Heart left ventricle (tissue), 16 donors: ENCODE results near the gene BRPF1. TPM values are rescaled to one million over a fixed set of nuclear protein-coding genes. Genes with fewer than 3 reads are reported as not detected.

Experiments used
- ATAC-seq, 4 donors: fragments of 200-7000 bp; cut with Tn5 transposase; one replicate each; pipeline ENCODE4 v1.9.1; 2020 to 2022; ENCODE audit warnings: moderate library complexity in 4 of 4, mild to moderate bottlenecking in 3 of 4, moderate number of reproducible peaks in 1 of 4
- DNase-seq, 5 donors: peaks; one replicate each; pipeline ENCODE4 v3.0.0-alpha.2; 2020
- H3K27ac ChIP-seq, 12 donors: fragments of 200-600 bp; sonication (generic) in 4 of 12; one replicate each; pipeline versions ENCODE4 v1.5.0 to v1.8.0; 2016 to 2022; ENCODE audit warnings: mild to moderate bottlenecking in 2 of 12
- H3K27me3 ChIP-seq, 9 donors: fragments of 200-600 bp; sonication (generic) in 2 of 9; one replicate each; pipeline versions ENCODE4 v1.5.1 to v1.8.0; 2016 to 2022; ENCODE audit warnings: mild to moderate bottlenecking in 3 of 9
- H3K36me3 ChIP-seq, 9 donors: fragments of 200-600 bp; sonication (generic) in 2 of 9; one replicate each; pipeline versions ENCODE4 v1.5.0 to v1.8.0; 2018 to 2022; ENCODE audit warnings: mild to moderate bottlenecking in 2 of 9
- H3K4me1 ChIP-seq, 12 donors: fragments of 200-600 bp; sonication (generic) in 4 of 12; one replicate each; pipeline versions ENCODE4 v1.5.0 to v1.8.0; 2016 to 2022; ENCODE audit warnings: mild to moderate bottlenecking in 3 of 12
- H3K4me3 ChIP-seq, 12 donors: fragments of 200-600 bp; sonication (generic) in 4 of 12; one replicate each; pipeline versions ENCODE4 v1.5.0 to v1.8.0; 2017 to 2022; ENCODE audit warnings: mild to moderate bottlenecking in 9 of 12, moderate library complexity in 4 of 12
- H3K9me3 ChIP-seq, 12 donors: fragments of 200-600 bp; sonication (generic) in 4 of 12; one replicate each; pipeline versions ENCODE4 v1.5.0 to v1.8.0; 2016 to 2022; ENCODE audit warnings: mild to moderate bottlenecking in 1 of 12
- POLR2A ChIP-seq, 2 donors: fragments of 450-650 bp; IDR thresholded peaks; one replicate each; pipeline ENCODE4 v1.6.1; 2017; ENCODE audit warnings: antibody characterized with exemption in 2 of 2, mild to moderate bottlenecking in 2 of 2, moderate library complexity in 2 of 2
- WGBS, 4 donors: extraction: QIAGEN DNeasy Blood & Tissue Kit in 2 of 4; methylation state at CpG; one replicate each; pipeline versions ENCODE4 v1.1.5 to v1.1.7; 2013 to 2018; 5-methylcytosine and 5-hydroxymethylcytosine counted together
- intact Hi-C, 10 donors: fragments of 100-400 bp; cut with DNase I; formaldehyde crosslinking; loops; one replicate each; pipeline versions ENCODE4 v1.11.1 to v1.14.2; 2022
- polyA plus RNA-seq, 2 donors: library from polyadenylated mRNA; stranded (reverse); fragments of 200-250 nt; gene quantifications; one replicate each; pipeline ENCODE4 v1.2.3, GENCODE V29; 2013
- total RNA-seq, 9 donors: library from RNA; depleted of rRNA in 2 of 9; stranded (reverse); fragments of >200 nt in 2 of 9; fragmentation: NEBNext Ultra II Directional in 3 of 9; extraction: Animal tissue kit (Norgen Biotek cat#: 25700) in 3 of 9; gene quantifications; one replicate each; pipeline versions ENCODE4 v1.1.0 to v1.2.4, GENCODE V29; 2016 to 2023
- TF ChIP-seq, protein P1 (sequence below), 12 donors: fragments of 200-600 bp; sonication (generic) in 4 of 12; IDR thresholded peaks; one replicate each; pipeline versions ENCODE4 v1.5.0 to v1.8.0; 2018 to 2022; ENCODE audit warnings: antibody characterized with exemption in 12 of 12, mild to moderate bottlenecking in 5 of 12
- donor health status: ischemic (EF 13 %, LVEDD 7.1; RV severe dilation, severe dysfunction).
- donor health status: healthy with polysubstance abuse.
- donor health status: DM: no; HTN: yes; CAD: no.
- donor health status: DM: no; HTN: no; CAD: no.
- donor health status: ischemic (EF 25% LVEDD 6.9; RV normal size, moderate dysfunction).
- donor health status: ischemic (EF 25% LVEDD 5.7; RV mildly dilated, moderate dysfunction).
- donor health status: healthy.
- donor health status: DM: yes; HTN: yes; CAD: no.
- donor health status: ischemic (EF 35%, LVEDD 5.7; RV mildly dilated, moderate dysfunction).
- donor health status: nonischemic (EF 11% LVEDD 7.7; RV severe dilation, severe dysfunction).
- donor health status: DM: yes; HTN: yes; CAD: no.
- donor health status: PGD.
- donor health status: ischemic (EF 29% LVEDD 5.4; RV normal size, mild dysfunction).
- donor health status: nonischemic (EF 23%, LVEDD 6.1; RV moderate dilation, normal function).

The BRPF1 gene
- total and polyA plus RNA-seq, 11 donors: 5.5 to 17.8 (median 10.6) TPM

DNA sequence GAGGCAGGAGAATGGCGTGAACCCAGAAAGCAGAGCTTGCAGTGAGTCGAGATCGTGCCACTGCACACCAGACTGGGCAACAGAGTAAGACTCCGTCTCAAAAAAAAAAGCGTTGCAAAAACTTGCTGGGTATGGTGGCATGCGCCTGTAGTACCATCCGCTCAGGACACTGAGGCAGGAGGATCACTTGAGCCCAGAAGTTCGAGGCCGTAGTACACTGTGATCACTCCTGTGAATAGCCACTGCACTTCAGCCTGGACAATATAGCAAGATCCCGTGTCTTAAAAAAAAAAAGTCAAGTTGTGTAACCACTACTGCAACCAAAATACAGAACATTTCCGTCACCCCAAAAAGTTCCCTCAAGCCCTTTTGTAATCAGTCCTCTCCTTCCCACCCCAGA, 62.9 kb downstream of the BRPF1 start:
- intact Hi-C loops: loop anchor here in 6 of 10 donors (5.0 to 10.0 kb wide), 5 partner anchors 42 to 223 kb away; partner anchors contain the start of genes BRPF1 (in 3 of the 6), IL17RC (in 1 of the 6) and RPUSD3 (in 1 of the 6)
- no peak for DNase-seq
- 95 to 97% (median 97%) methylated on average over 11 of the region's 11 CpGs for WGBS, 4 donors
- Histone ChIP-seq H3K27ac (peak overlapping the region in 1 of 12 donors; percentile 94), H3K4me1 (peaks cover 0 to 58% (median 24%) of the 10 kb centered on the region in 12 donors), H3K36me3 (peaks cover 5 to 61% (median 50%) of the 10 kb centered on the region in 9 donors), H3K9me3 (no peaks in the 10 kb centered on the region), H3K27me3 (no peaks in the 10 kb centered on the region), H3K4me3 (peak overlapping the region in 6 of 12 donors; percentile 74 to 99 (median 92))
- no peak for TF ChIP-seq POLR2A (IDR thresholded peaks at IDR 0.05)
- TF ChIP-seq, protein P1, sequence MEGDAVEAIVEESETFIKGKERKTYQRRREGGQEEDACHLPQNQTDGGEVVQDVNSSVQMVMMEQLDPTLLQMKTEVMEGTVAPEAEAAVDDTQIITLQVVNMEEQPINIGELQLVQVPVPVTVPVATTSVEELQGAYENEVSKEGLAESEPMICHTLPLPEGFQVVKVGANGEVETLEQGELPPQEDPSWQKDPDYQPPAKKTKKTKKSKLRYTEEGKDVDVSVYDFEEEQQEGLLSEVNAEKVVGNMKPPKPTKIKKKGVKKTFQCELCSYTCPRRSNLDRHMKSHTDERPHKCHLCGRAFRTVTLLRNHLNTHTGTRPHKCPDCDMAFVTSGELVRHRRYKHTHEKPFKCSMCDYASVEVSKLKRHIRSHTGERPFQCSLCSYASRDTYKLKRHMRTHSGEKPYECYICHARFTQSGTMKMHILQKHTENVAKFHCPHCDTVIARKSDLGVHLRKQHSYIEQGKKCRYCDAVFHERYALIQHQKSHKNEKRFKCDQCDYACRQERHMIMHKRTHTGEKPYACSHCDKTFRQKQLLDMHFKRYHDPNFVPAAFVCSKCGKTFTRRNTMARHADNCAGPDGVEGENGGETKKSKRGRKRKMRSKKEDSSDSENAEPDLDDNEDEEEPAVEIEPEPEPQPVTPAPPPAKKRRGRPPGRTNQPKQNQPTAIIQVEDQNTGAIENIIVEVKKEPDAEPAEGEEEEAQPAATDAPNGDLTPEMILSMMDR (IDR thresholded peaks at IDR 0.05): no peak
- ATAC-seq: no peak

DNA sequence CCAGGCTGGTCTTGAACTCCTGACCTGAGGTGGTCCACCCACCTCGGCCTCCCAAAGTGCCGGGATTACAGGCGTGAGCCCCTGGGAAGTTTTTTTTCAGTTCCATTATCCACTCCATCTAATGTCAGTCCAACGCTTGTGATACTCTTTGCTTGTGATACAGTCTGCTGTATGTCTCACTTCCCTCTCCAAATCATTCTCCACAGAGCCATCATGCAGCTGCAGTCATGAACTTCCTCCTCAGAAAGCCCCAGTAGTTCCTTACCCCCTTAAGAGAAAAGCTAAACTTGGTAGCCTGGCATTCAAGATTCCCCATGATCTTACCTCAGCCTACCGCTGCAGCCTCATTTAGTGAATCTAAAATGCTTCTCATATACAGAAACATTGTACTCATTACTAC, 63.7 kb downstream of the BRPF1 start:
- no peak for TF ChIP-seq POLR2A (IDR thresholded peaks at IDR 0.05)
- TF ChIP-seq, protein P1 (IDR thresholded peaks at IDR 0.05): no peak
- no peak for DNase-seq
- H3K27ac ChIP-seq: peak overlapping the region in 1 of 12 donors; percentile 94
- no peak for ATAC-seq
- H3K9me3 ChIP-seq: no peaks in the 10 kb centered on the region
- H3K27me3 ChIP-seq: no peaks in the 10 kb centered on the region
- peaks cover 0 to 58% (median 24%) of the 10 kb centered on the region in 12 donors for H3K4me1 ChIP-seq
- peaks cover 5 to 62% (median 51%) of the 10 kb centered on the region in 9 donors for H3K36me3 ChIP-seq
- 83 to 90% (median 88%) methylated on average over 5 of the region's 5 CpGs for WGBS, 4 donors
- H3K4me3 ChIP-seq: no peak overlapping the region
- intact Hi-C loops: loop anchor here in 2 of 10 donors (10.0 kb wide), 2 partner anchors 50 to 120 kb away; partner anchors contain the start of genes IL17RC (in 1 of the 2) and RPUSD3 (in 1 of the 2)

DNA sequence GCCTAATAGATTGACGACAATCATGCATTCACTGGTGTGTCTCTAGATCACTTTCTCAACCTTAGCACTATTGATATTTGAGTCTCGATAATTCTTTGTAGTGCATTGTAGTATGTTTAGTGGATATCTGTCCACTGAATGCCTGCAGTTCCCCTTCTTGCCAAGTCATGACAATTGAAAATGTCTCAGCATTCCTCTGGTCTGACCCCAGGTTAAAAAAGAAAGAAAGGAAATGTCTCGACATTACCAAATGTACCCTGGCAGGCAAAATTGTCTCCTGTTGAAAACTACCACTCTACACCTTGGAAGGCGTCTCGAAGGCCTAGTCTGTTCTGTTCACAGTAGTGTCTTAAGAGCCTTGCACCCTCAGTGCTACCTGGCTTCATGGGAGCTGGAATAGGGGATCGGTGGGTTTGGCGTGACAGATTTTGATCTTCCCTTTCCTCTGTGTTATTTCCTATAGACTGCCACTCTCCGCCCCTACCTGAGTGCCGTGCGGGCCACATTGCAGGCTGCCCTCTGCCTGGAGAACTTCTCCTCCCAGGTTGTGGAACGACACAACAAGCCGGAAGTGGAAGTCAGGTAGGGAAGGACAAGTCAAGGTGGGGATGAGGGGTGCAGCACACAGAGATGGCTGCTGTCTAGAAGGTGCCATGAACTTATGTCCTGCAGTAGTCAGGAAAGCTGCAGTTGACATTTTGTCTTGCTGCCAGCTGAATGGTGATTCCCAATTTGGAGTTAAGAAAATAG, 65.8 kb downstream of the BRPF1 start:
- Histone ChIP-seq H3K27me3 (no peaks in the 10 kb centered on the region), H3K9me3 (no peaks in the 10 kb centered on the region), H3K36me3 (peaks cover 5 to 76% (median 66%) of the 10 kb centered on the region in 9 donors), H3K4me1 (peaks cover 0 to 40% (median 17%) of the 10 kb centered on the region in 12 donors), H3K27ac (no peak overlapping the region), H3K4me3 (no peak overlapping the region)
- 85 to 93% (median 91%) methylated on average over 12 of the region's 12 CpGs for WGBS, 4 donors
- no peak for ATAC-seq
- intact Hi-C loops: loop anchor here in 2 of 10 donors (10.0 kb wide), 2 partner anchors 47 to 117 kb away; partner anchors contain the start of genes IL17RC (in 1 of the 2) and RPUSD3 (in 1 of the 2)
- TF ChIP-seq, protein P1 (IDR thresholded peaks at IDR 0.05): no peak
- TF ChIP-seq POLR2A (IDR thresholded peaks at IDR 0.05): no peak
- DNase-seq: no peak

Other genes starting within 250 kb of the BRPF1 start
- under 1 TPM in 1 of 9 donors, not detected in 8; 0.08 TPM for gene LHFPL4, start 177.9 kb upstream of the BRPF1 start, total RNA-seq
- not detected for gene LHFPL4, start 177.9 kb upstream of the BRPF1 start, polyA plus RNA-seq
- 10 to 100 TPM; 31.6 to 93.7 (median 46.3) TPM for gene MTMR14, start 82.2 kb upstream of the BRPF1 start, total RNA-seq
- 10 to 100 TPM; 34.1 to 37.7 TPM for gene MTMR14, start 82.2 kb upstream of the BRPF1 start, polyA plus RNA-seq
- not detected for gene CPNE9, start 27.9 kb upstream of the BRPF1 start, total RNA-seq
- gene CPNE9, start 27.9 kb upstream of the BRPF1 start, polyA plus RNA-seq: under 1 TPM in 1 of 2 donors, not detected in 1; 0.04 TPM
- 10 to 100 TPM in 2 of 9 donors, 1 to 10 TPM in 7; 6.2 to 14.8 (median 8.3) TPM for gene OGG1, start 18.2 kb downstream of the BRPF1 start, total RNA-seq
- 10 to 100 TPM in 1 of 2 donors, 1 to 10 TPM in 1; 9.8 to 12.2 TPM for gene OGG1, start 18.2 kb downstream of the BRPF1 start, polyA plus RNA-seq
- gene CAMK1, start 38.2 kb downstream of the BRPF1 start, total RNA-seq: 10 to 100 TPM in 7 of 9 donors, 1 to 10 TPM in 2; 9.7 to 26.3 (median 14.7) TPM
- gene CAMK1, start 38.2 kb downstream of the BRPF1 start, polyA plus RNA-seq: 10 to 100 TPM; 13.8 to 17.5 TPM
- 10 to 100 TPM; 32.8 to 61.5 (median 45.9) TPM for gene TADA3, start 60.7 kb downstream of the BRPF1 start, total RNA-seq
- 10 to 100 TPM; 37.2 to 53.3 TPM for gene TADA3, start 60.7 kb downstream of the BRPF1 start, polyA plus RNA-seq
- gene ARPC4, start 61.3 kb downstream of the BRPF1 start, total RNA-seq: 100 to 1,000 TPM in 1 of 9 donors, 10 to 100 TPM in 8; 48.8 to 147 (median 79.7) TPM
- 100 to 1,000 TPM in 1 of 2 donors, 10 to 100 TPM in 1; 30.0 to 151 TPM for gene ARPC4, start 61.3 kb downstream of the BRPF1 start, polyA plus RNA-seq
- gene TTLL3, start 78.5 kb downstream of the BRPF1 start, total RNA-seq: 10 to 100 TPM in 5 of 9 donors, 1 to 10 TPM in 4; 7.0 to 30.3 (median 11.8) TPM
- gene TTLL3, start 78.5 kb downstream of the BRPF1 start, polyA plus RNA-seq: 10 to 100 TPM in 1 of 2 donors, 1 to 10 TPM in 1; 4.7 to 17.3 TPM
- gene RPUSD3, start 112.3 kb downstream of the BRPF1 start, total RNA-seq: 10 to 100 TPM; 25.8 to 68.6 (median 31.1) TPM
- gene RPUSD3, start 112.3 kb downstream of the BRPF1 start, polyA plus RNA-seq: 10 to 100 TPM; 41.1 to 43.5 TPM
- 10 to 100 TPM in 2 of 9 donors, 1 to 10 TPM in 4, under 1 TPM in 1, not detected in 2; 0.72 to 59.0 (median 1.6) TPM for gene CIDEC, start 148.5 kb downstream of the BRPF1 start, total RNA-seq
- 10 to 100 TPM in 1 of 2 donors, 1 to 10 TPM in 1; 4.0 to 17.5 TPM for gene CIDEC, start 148.5 kb downstream of the BRPF1 start, polyA plus RNA-seq
- gene JAGN1, start 158.9 kb downstream of the BRPF1 start, total RNA-seq: 10 to 100 TPM; 15.1 to 40.3 (median 21.2) TPM
- gene JAGN1, start 158.9 kb downstream of the BRPF1 start, polyA plus RNA-seq: 10 to 100 TPM; 20.8 to 77.3 TPM
- 1 to 10 TPM in 4 of 9 donors, under 1 TPM in 5; 0.65 to 6.9 (median 0.79) TPM for gene IL17RE, start 171.1 kb downstream of the BRPF1 start, total RNA-seq
- 1 to 10 TPM in 1 of 2 donors, under 1 TPM in 1; 0.95 to 1.3 TPM for gene IL17RE, start 171.1 kb downstream of the BRPF1 start, polyA plus RNA-seq
- gene IL17RC, start 185.4 kb downstream of the BRPF1 start, total RNA-seq: 10 to 100 TPM; 20.6 to 45.3 (median 29.2) TPM
- 10 to 100 TPM; 34.7 to 42.1 TPM for gene IL17RC, start 185.4 kb downstream of the BRPF1 start, polyA plus RNA-seq
- gene CRELD1, start 202.1 kb downstream of the BRPF1 start, total RNA-seq: 10 to 100 TPM; 45.9 to 77.8 (median 60.6) TPM
- gene CRELD1, start 202.1 kb downstream of the BRPF1 start, polyA plus RNA-seq: 10 to 100 TPM; 61.8 to 71.8 TPM
- 1 to 10 TPM in 4 of 9 donors, under 1 TPM in 5; 0.39 to 2.3 (median 0.81) TPM for gene PRRT3, start 220.7 kb downstream of the BRPF1 start, total RNA-seq
- under 1 TPM; 0.44 to 0.46 TPM for gene PRRT3, start 220.7 kb downstream of the BRPF1 start, polyA plus RNA-seq